Prostate gland (tissue), 2 donors: ENCODE results near the gene DDX41.

ENCODE experiments used
- CTCF ChIP-seq, 4 experiments: fragments of 200-600 bp in 2 of 4; fragments of 450-650 bp in 2 of 4; sonication (generic) in 2 of 4; IDR thresholded peaks; 1 replicate in 3 of 4; 2 replicates in 1 of 4; pipeline ENCODE4 v1.5.1; 2016 to 2019; ENCODE audit warnings: antibody characterized with exemption in 4 of 4, mild to moderate bottlenecking in 2 of 4, moderate library complexity in 2 of 4
- POLR2A ChIP-seq: fragments of 450-650 bp; IDR thresholded peaks from one replicate; pipeline ENCODE4 v1.6.1; 2016; ENCODE audit warnings: antibody characterized with exemption, mild to moderate bottlenecking
- POLR2AphosphoS5 ChIP-seq: sonication (generic); formaldehyde crosslinking; IDR thresholded peaks from one replicate; pipeline ENCODE4 v1.6.1; 2017; ENCODE audit warnings: antibody characterized with exemption

GRCh38 chr5:177508837-177509236 is 7.9 kb downstream of the DDX41 start:
- TF ChIP-seq CTCF (IDR thresholded peaks at IDR 0.05) (no peak), POLR2A (no peak), POLR2AphosphoS5 (no peak)
